ENCODE data around the gene ADIPOR2.

DNA sequence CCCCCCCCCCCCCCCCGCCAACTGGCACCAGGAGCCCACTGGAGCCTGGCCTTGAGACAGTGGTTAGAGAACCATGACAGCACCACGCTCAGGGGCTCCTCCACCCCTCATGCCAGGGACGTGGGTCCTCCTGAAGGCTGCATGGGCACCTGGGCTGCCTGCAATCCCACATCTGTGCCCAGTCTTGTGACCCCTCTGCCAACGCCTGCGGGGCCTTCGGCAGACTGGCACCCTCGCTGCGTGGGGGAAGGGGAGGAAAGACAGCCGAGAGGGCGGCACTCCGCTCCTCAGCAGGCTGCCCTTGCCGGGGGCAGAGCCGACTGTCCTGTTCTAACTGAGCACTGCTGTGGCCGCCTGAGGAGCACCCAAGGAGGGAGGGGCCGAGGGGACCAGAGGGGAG lies 135.5 kb downstream of the ADIPOR2 start:
- TF ChIP-seq, protein P1, sequence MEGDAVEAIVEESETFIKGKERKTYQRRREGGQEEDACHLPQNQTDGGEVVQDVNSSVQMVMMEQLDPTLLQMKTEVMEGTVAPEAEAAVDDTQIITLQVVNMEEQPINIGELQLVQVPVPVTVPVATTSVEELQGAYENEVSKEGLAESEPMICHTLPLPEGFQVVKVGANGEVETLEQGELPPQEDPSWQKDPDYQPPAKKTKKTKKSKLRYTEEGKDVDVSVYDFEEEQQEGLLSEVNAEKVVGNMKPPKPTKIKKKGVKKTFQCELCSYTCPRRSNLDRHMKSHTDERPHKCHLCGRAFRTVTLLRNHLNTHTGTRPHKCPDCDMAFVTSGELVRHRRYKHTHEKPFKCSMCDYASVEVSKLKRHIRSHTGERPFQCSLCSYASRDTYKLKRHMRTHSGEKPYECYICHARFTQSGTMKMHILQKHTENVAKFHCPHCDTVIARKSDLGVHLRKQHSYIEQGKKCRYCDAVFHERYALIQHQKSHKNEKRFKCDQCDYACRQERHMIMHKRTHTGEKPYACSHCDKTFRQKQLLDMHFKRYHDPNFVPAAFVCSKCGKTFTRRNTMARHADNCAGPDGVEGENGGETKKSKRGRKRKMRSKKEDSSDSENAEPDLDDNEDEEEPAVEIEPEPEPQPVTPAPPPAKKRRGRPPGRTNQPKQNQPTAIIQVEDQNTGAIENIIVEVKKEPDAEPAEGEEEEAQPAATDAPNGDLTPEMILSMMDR (IDR thresholded peaks at IDR 0.05) = no peak
- no peak for TF ChIP-seq RAD21 (conservative IDR thresholded peaks at IDR 0.05 in 1 of 2, IDR thresholded peaks at IDR 0.05 in 1 of 2)
